ENCODE data around the gene GPR158.

DNA sequence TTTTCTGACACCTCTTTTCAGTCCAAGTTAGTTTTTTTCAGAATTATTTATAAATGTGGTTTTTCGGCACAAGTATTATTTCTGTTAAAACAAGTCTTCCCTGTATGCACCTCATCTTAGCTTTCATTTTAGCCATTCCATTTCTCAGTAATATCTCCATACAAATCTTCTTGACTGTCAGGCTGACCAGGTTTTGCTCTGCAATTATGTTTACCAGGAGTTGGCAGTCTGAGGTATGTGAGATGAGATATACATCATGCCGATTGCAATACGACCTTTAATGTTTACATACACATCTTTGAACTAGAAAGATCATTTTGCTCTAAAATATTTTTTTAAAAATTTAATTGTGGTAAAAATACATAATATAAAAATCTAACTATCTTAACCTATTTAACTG is 209.8 kb downstream of the GPR158 start:
- TF ChIP-seq EGR1 (IDR thresholded peaks at IDR 0.05) (no peak), TAF1 (IDR thresholded peaks at IDR 0.05; ENCODE audit: low read depth) (no peak), TEAD4 (IDR thresholded peaks at IDR 0.05) (no peak), EP300 (IDR thresholded peaks at IDR 0.05; ENCODE audit: borderline replicate concordance) (no peak), CREB1 (IDR thresholded peaks at IDR 0.05; ENCODE audit: low read depth) (no peak), TCF12 (IDR thresholded peaks at IDR 0.05; ENCODE audit: low read depth) (no peak), RAD21 (IDR thresholded peaks at IDR 0.05; ENCODE audit: low read depth) (no peak), YY1 (IDR thresholded peaks at IDR 0.05; ENCODE audit: low read depth) (no peak), NFIC (IDR thresholded peaks at IDR 0.05) (no peak), CEBPB (IDR thresholded peaks at IDR 0.05) (no peak)
- TF ChIP-seq, protein P1, sequence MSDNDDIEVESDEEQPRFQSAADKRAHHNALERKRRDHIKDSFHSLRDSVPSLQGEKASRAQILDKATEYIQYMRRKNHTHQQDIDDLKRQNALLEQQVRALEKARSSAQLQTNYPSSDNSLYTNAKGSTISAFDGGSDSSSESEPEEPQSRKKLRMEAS (IDR thresholded peaks at IDR 0.05) = no peak
- TF ChIP-seq, protein P2, sequence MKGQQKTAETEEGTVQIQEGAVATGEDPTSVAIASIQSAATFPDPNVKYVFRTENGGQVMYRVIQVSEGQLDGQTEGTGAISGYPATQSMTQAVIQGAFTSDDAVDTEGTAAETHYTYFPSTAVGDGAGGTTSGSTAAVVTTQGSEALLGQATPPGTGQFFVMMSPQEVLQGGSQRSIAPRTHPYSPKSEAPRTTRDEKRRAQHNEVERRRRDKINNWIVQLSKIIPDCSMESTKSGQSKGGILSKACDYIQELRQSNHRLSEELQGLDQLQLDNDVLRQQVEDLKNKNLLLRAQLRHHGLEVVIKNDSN (IDR thresholded peaks at IDR 0.05) = no peak
- TF ChIP-seq, protein P3, sequence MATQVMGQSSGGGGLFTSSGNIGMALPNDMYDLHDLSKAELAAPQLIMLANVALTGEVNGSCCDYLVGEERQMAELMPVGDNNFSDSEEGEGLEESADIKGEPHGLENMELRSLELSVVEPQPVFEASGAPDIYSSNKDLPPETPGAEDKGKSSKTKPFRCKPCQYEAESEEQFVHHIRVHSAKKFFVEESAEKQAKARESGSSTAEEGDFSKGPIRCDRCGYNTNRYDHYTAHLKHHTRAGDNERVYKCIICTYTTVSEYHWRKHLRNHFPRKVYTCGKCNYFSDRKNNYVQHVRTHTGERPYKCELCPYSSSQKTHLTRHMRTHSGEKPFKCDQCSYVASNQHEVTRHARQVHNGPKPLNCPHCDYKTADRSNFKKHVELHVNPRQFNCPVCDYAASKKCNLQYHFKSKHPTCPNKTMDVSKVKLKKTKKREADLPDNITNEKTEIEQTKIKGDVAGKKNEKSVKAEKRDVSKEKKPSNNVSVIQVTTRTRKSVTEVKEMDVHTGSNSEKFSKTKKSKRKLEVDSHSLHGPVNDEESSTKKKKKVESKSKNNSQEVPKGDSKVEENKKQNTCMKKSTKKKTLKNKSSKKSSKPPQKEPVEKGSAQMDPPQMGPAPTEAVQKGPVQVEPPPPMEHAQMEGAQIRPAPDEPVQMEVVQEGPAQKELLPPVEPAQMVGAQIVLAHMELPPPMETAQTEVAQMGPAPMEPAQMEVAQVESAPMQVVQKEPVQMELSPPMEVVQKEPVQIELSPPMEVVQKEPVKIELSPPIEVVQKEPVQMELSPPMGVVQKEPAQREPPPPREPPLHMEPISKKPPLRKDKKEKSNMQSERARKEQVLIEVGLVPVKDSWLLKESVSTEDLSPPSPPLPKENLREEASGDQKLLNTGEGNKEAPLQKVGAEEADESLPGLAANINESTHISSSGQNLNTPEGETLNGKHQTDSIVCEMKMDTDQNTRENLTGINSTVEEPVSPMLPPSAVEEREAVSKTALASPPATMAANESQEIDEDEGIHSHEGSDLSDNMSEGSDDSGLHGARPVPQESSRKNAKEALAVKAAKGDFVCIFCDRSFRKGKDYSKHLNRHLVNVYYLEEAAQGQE (IDR thresholded peaks at IDR 0.05; ENCODE audit: low read depth) = no peak
